ENCODE results near the gene RNF11. TPM values are rescaled to one million over a fixed set of nuclear protein-coding genes. Genes with fewer than 3 reads are reported as not detected.

Gene RNF11
- 10 to 100 TPM; 36.2 to 37.5 TPM for total RNA-seq

GRCh38 chr1:51235673-51236530 lies at the start of gene RNF11:
Gene RNF11 (plus strand): TSS chr1:51236273. CDS start chr1:51236757, 484 bp downstream.
- Mint-ChIP-seq H3K4me3 (peak within 1 kb of the TSS; percentile 98), H3K4me1 (peaks cover 27% of the 10 kb centered on the region), H3K27me3 (no peaks in the 10 kb centered on the region), H3K36me3 (peaks cover 3% of the 10 kb centered on the region), H3K27ac (peak within 1 kb of the TSS; percentile 97), H3K9me3 (no peaks in the 10 kb centered on the region)
- POLR2A ChIA-PET = interaction anchor here (0.6 to 2.0 kb wide), 12 partner anchors 11 to 951 kb away, joined by 3 to 8 read pairs (median 4); partner anchors contain the start of gene FAF1
- DNase-seq (peak; percentile 97), ATAC-seq (ENCODE audit: low read depth) (peak; percentile 96)

GRCh38 chr1:51188230-51188629 lies 47.8 kb upstream of the RNF11 start:
- DNase-seq = no peak
- H3K9me3 Mint-ChIP-seq = no peaks in the 10 kb centered on the region
- no peak for ATAC-seq (ENCODE audit: low read depth)
- H3K4me3 Mint-ChIP-seq = no peak overlapping the region
- peaks cover 11% of the 10 kb centered on the region for H3K27me3 Mint-ChIP-seq
- H3K36me3 Mint-ChIP-seq = no peaks in the 10 kb centered on the region
- POLR2A ChIA-PET = no interaction called here
- no peak overlapping the region for H3K27ac Mint-ChIP-seq
- no peaks in the 10 kb centered on the region for H3K4me1 Mint-ChIP-seq

- POLR2A ChIA-PET = no interaction called here
- Mint-ChIP-seq H3K4me1 (no peaks in the 10 kb centered on the region), H3K27ac (no peak overlapping the region), H3K27me3 (peaks cover 3% of the 10 kb centered on the region), H3K36me3 (no peaks in the 10 kb centered on the region), H3K4me3 (no peak overlapping the region), H3K9me3 (no peaks in the 10 kb centered on the region)
- ATAC-seq (ENCODE audit: low read depth) (no peak), DNase-seq (no peak)
Measured at GRCh38 chr1:51189421-51190073, 46.5 kb upstream of the RNF11 start.

GRCh38 chr1:51190961-51191360 lies 45.1 kb upstream of the RNF11 start:
- H3K9me3 Mint-ChIP-seq = no peaks in the 10 kb centered on the region
- no peak overlapping the region for H3K27ac Mint-ChIP-seq
- peaks cover 2% of the 10 kb centered on the region for H3K27me3 Mint-ChIP-seq
- H3K36me3 Mint-ChIP-seq = no peaks in the 10 kb centered on the region
- no peaks in the 10 kb centered on the region for H3K4me1 Mint-ChIP-seq
- DNase-seq (no peak), ATAC-seq (ENCODE audit: low read depth) (no peak)
- H3K4me3 Mint-ChIP-seq = no peak overlapping the region
- POLR2A ChIA-PET = no interaction called here

- H3K27ac Mint-ChIP-seq = no peak overlapping the region
- peak; percentile 35 for DNase-seq
- H3K4me3 Mint-ChIP-seq = no peak overlapping the region
- H3K4me1 Mint-ChIP-seq = no peaks in the 10 kb centered on the region
- POLR2A ChIA-PET = no interaction called here
- H3K9me3 Mint-ChIP-seq = no peaks in the 10 kb centered on the region
- H3K36me3 Mint-ChIP-seq = no peaks in the 10 kb centered on the region
- peaks cover 5% of the 10 kb centered on the region for H3K27me3 Mint-ChIP-seq
- ATAC-seq (ENCODE audit: low read depth) = no peak
Measured at GRCh38 chr1:51192213-51192843, 43.7 kb upstream of the RNF11 start.

GRCh38 chr1:51193564-51193963 lies 42.5 kb upstream of the RNF11 start:
- Mint-ChIP-seq H3K4me3 (no peak overlapping the region), H3K27ac (no peak overlapping the region)
- POLR2A ChIA-PET = interaction anchor here (0.6 kb wide), 1 partner anchor 343 kb away, joined by 3 read pairs; no protein-coding TSS in a partner anchor

GRCh38 chr1:51203121-51203873 lies 32.8 kb upstream of the RNF11 start:
- no peak for DNase-seq
- ATAC-seq (ENCODE audit: low read depth) = no peak
- Mint-ChIP-seq H3K4me3 (no peak overlapping the region), H3K27me3 (no peaks in the 10 kb centered on the region), H3K36me3 (no peaks in the 10 kb centered on the region), H3K4me1 (peaks cover 5% of the 10 kb centered on the region), H3K9me3 (no peaks in the 10 kb centered on the region), H3K27ac (no peak overlapping the region)
- POLR2A ChIA-PET = no interaction called here

More at GRCh38 chr1:51193564-51193963, 42.5 kb upstream of the RNF11 start:
- Mint-ChIP-seq H3K27me3 (peaks cover 5% of the 10 kb centered on the region), H3K4me1 (peaks cover 2% of the 10 kb centered on the region), H3K36me3 (no peaks in the 10 kb centered on the region), H3K9me3 (no peaks in the 10 kb centered on the region)
- ATAC-seq (ENCODE audit: low read depth) (no peak), DNase-seq (no peak)

GRCh38 chr1:51203874-51204245 lies 32.2 kb upstream of the RNF11 start:
- peaks cover 4% of the 10 kb centered on the region for H3K4me1 Mint-ChIP-seq

GRCh38 chr1:51210055-51210454 lies 26.0 kb upstream of the RNF11 start:
- ATAC-seq (ENCODE audit: low read depth) = no peak
- Mint-ChIP-seq H3K27ac (no peak overlapping the region), H3K36me3 (no peaks in the 10 kb centered on the region), H3K9me3 (no peaks in the 10 kb centered on the region), H3K27me3 (no peaks in the 10 kb centered on the region), H3K4me1 (peaks cover 11% of the 10 kb centered on the region), H3K4me3 (no peak overlapping the region)
- no peak for DNase-seq
- POLR2A ChIA-PET = no interaction called here

More at GRCh38 chr1:51203874-51204245, 32.2 kb upstream of the RNF11 start:
- Mint-ChIP-seq H3K4me3 (no peak overlapping the region), H3K9me3 (no peaks in the 10 kb centered on the region), H3K27me3 (no peaks in the 10 kb centered on the region), H3K27ac (no peak overlapping the region), H3K36me3 (no peaks in the 10 kb centered on the region)
- no peak for ATAC-seq (ENCODE audit: low read depth)
- POLR2A ChIA-PET = no interaction called here
- no peak for DNase-seq

- no peaks in the 10 kb centered on the region for H3K27me3 Mint-ChIP-seq
- no peaks in the 10 kb centered on the region for H3K36me3 Mint-ChIP-seq
- DNase-seq (no peak), ATAC-seq (ENCODE audit: low read depth) (no peak)
- POLR2A ChIA-PET = no interaction called here
- no peaks in the 10 kb centered on the region for H3K9me3 Mint-ChIP-seq
- no peak overlapping the region for H3K4me3 Mint-ChIP-seq
- H3K4me1 Mint-ChIP-seq = peaks cover 17% of the 10 kb centered on the region
- no peak overlapping the region for H3K27ac Mint-ChIP-seq
Measured at GRCh38 chr1:51210676-51211075, 25.4 kb upstream of the RNF11 start.

GRCh38 chr1:51214615-51215131 lies 21.4 kb upstream of the RNF11 start:
- H3K4me3 Mint-ChIP-seq = peak overlapping the region; percentile 44
- H3K4me1 Mint-ChIP-seq = peaks cover 22% of the 10 kb centered on the region
- no peaks in the 10 kb centered on the region for H3K36me3 Mint-ChIP-seq
- peak overlapping the region; percentile 79 for H3K27ac Mint-ChIP-seq
- POLR2A ChIA-PET = no interaction called here
- ATAC-seq (ENCODE audit: low read depth) (peak; percentile 77), DNase-seq (no peak)
- no peaks in the 10 kb centered on the region for H3K9me3 Mint-ChIP-seq
- H3K27me3 Mint-ChIP-seq = no peaks in the 10 kb centered on the region

GRCh38 chr1:51215169-51215568 lies 20.9 kb upstream of the RNF11 start:
- POLR2A ChIA-PET = no interaction called here
- Mint-ChIP-seq H3K4me1 (peaks cover 23% of the 10 kb centered on the region), H3K4me3 (peak overlapping the region; percentile 44), H3K36me3 (no peaks in the 10 kb centered on the region), H3K27ac (peak overlapping the region; percentile 79), H3K9me3 (no peaks in the 10 kb centered on the region), H3K27me3 (no peaks in the 10 kb centered on the region)
- DNase-seq = no peak
- ATAC-seq (ENCODE audit: low read depth) = no peak

GRCh38 chr1:51216631-51217030 lies 19.4 kb upstream of the RNF11 start:
- Mint-ChIP-seq H3K9me3 (no peaks in the 10 kb centered on the region), H3K4me1 (peaks cover 25% of the 10 kb centered on the region), H3K27me3 (no peaks in the 10 kb centered on the region), H3K36me3 (no peaks in the 10 kb centered on the region), H3K27ac (no peak overlapping the region), H3K4me3 (no peak overlapping the region)
- POLR2A ChIA-PET = interaction anchor here (1.3 kb wide), 1 partner anchor 20 kb away, joined by 5 read pairs; the partner anchor contains the start of gene RNF11
- no peak for DNase-seq
- ATAC-seq (ENCODE audit: low read depth) = no peak

Measured in activated naive CD8-positive, alpha-beta T cell treated with anti-CD3 and anti-CD28 coated beads, Interleukin-2, amount 10 ng/mL, durations not matched to agents 7 days and 5 days (primary cell).